Nephron (organoid): ENCODE data around the gene TRPV3.
A peak's percentile ranks its signal among the peaks of the same experiment; 100 is the strongest.

ENCODE experiments used
- H3K27ac Mint-ChIP-seq, 3 experiments: 2 replicates each; pipeline ENCODE4 v1.8.0; 2020; ENCODE audit warnings: mixed read lengths in 3 of 3, mild to moderate bottlenecking in 2 of 3, moderate library complexity in 1 of 3
- H3K27me3 Mint-ChIP-seq: 2 replicates; pipeline ENCODE4 v1.8.0; 2021; ENCODE audit warnings: low read depth, mild to moderate bottlenecking, moderate library complexity, mixed read lengths
- H3K36me3 Mint-ChIP-seq: 2 replicates; pipeline ENCODE4 v1.8.0; 2020; ENCODE audit warnings: low read depth, mixed read lengths
- H3K4me1 Mint-ChIP-seq: 2 replicates; pipeline ENCODE4 v1.8.0; 2020; ENCODE audit warnings: mixed read lengths
- H3K4me3 Mint-ChIP-seq, 3 experiments: 2 replicates each; pipeline ENCODE4 v1.8.0; 2020; ENCODE audit warnings: mild to moderate bottlenecking in 3 of 3, mixed read lengths in 3 of 3, moderate library complexity in 2 of 3
- H3K9me3 Mint-ChIP-seq: 2 replicates; pipeline ENCODE4 v1.8.0; 2020; ENCODE audit warnings: mixed read lengths
- CTCF ChIP-seq, 3 experiments: fragments of 200-600 bp; sonication (generic); IDR thresholded peaks; one replicate each; pipeline ENCODE4 v1.5.0; 2021; ENCODE audit warnings: antibody characterized with exemption in 3 of 3; ENCODE audit not compliant: unreplicated experiment in 3 of 3

The TRPV3 gene

GRCh38 chr17:3598078-3598477, 40.5 kb upstream of the TRPV3 start:
- no peak for TF ChIP-seq CTCF (IDR thresholded peaks at IDR 0.05; ENCODE audit: unreplicated experiment in 3 of 3)
- Mint-ChIP-seq H3K4me1 (peaks cover 5% of the 10 kb centered on the region), H3K36me3 (peaks cover 16% of the 10 kb centered on the region), H3K4me3 (no peak overlapping the region), H3K27me3 (no peaks in the 10 kb centered on the region), H3K9me3 (no peaks in the 10 kb centered on the region), H3K27ac (no peak overlapping the region)

- Mint-ChIP-seq H3K27me3 (no peaks in the 10 kb centered on the region), H3K27ac (no peak overlapping the region), H3K36me3 (peaks cover 10% of the 10 kb centered on the region), H3K4me3 (no peak overlapping the region), H3K9me3 (no peaks in the 10 kb centered on the region), H3K4me1 (peaks cover 5% of the 10 kb centered on the region)
- TF ChIP-seq CTCF (IDR thresholded peaks at IDR 0.05; ENCODE audit: unreplicated experiment in 3 of 3) = no peak
Measured at GRCh38 chr17:3596804-3597464, 39.3 kb upstream of the TRPV3 start.

GRCh38 chr17:3594976-3595375, 37.4 kb upstream of the TRPV3 start:
- peaks cover 14% of the 10 kb centered on the region for H3K36me3 Mint-ChIP-seq
- H3K27me3 Mint-ChIP-seq = no peaks in the 10 kb centered on the region
- H3K9me3 Mint-ChIP-seq = no peaks in the 10 kb centered on the region
- no peak overlapping the region for H3K4me3 Mint-ChIP-seq
- peak overlapping the region in 1 of 3 experiments; percentile 43 for H3K27ac Mint-ChIP-seq
- TF ChIP-seq CTCF (IDR thresholded peaks at IDR 0.05; ENCODE audit: unreplicated experiment in 3 of 3) = no peak
- H3K4me1 Mint-ChIP-seq = peaks cover 5% of the 10 kb centered on the region

- peaks cover 5% of the 10 kb centered on the region for H3K4me1 Mint-ChIP-seq
- H3K9me3 Mint-ChIP-seq = no peaks in the 10 kb centered on the region
- TF ChIP-seq CTCF (IDR thresholded peaks at IDR 0.05; ENCODE audit: unreplicated experiment in 3 of 3) = no peak
- no peaks in the 10 kb centered on the region for H3K27me3 Mint-ChIP-seq
- no peak overlapping the region for H3K4me3 Mint-ChIP-seq
- H3K36me3 Mint-ChIP-seq = peaks cover 21% of the 10 kb centered on the region
- H3K27ac Mint-ChIP-seq = peak overlapping the region in 2 of 3 experiments; percentile 34 to 43
Measured at GRCh38 chr17:3594051-3594800, 36.6 kb upstream of the TRPV3 start.

GRCh38 chr17:3593384-3593783, 35.8 kb upstream of the TRPV3 start:
- peaks cover 5% of the 10 kb centered on the region for H3K4me1 Mint-ChIP-seq
- H3K4me3 Mint-ChIP-seq = no peak overlapping the region
- H3K36me3 Mint-ChIP-seq = peaks cover 21% of the 10 kb centered on the region
- no peaks in the 10 kb centered on the region for H3K27me3 Mint-ChIP-seq
- TF ChIP-seq CTCF (IDR thresholded peaks at IDR 0.05; ENCODE audit: unreplicated experiment in 3 of 3) = no peak
- no peaks in the 10 kb centered on the region for H3K9me3 Mint-ChIP-seq
- H3K27ac Mint-ChIP-seq = peak overlapping the region in 1 of 3 experiments; percentile 15
